Measurements from ENCODE around the gene EIF4A3.

The EIF4A3 gene

GRCh38 chr17:80147035-80147822 is at the start of gene EIF4A3:
TSS of gene EIF4A3 (minus strand) at chr17:80147128. CDS start at chr17:80146961, 167 bp downstream.
- peak; percentile 96 for DNase-seq

- no peak for DNase-seq
These were observed 49.7 kb upstream of the EIF4A3 start for GRCh38 chr17:80196652-80197051.

GRCh38 chr17:80195671-80196529 is 49.0 kb upstream of the EIF4A3 start:
- no peak for DNase-seq

- peak; percentile 48 for DNase-seq
These were observed 48.2 kb upstream of the EIF4A3 start for GRCh38 chr17:80195141-80195540.

GRCh38 chr17:80191865-80192661 is 45.1 kb upstream of the EIF4A3 start:
- DNase-seq = peak; percentile 43

GRCh38 chr17:80191192-80191591 is 44.3 kb upstream of the EIF4A3 start:
- no peak for DNase-seq

- no peak for DNase-seq
These were observed 43.8 kb upstream of the EIF4A3 start for GRCh38 chr17:80190716-80191115.

- no peak for DNase-seq
These were observed 42.7 kb upstream of the EIF4A3 start for GRCh38 chr17:80189611-80190010.

GRCh38 chr17:80187515-80187941 is 40.6 kb upstream of the EIF4A3 start:
- DNase-seq = no peak

GRCh38 chr17:80187090-80187489 is 40.2 kb upstream of the EIF4A3 start:
- no peak for DNase-seq

GRCh38 chr17:80185968-80186367 is 39.0 kb upstream of the EIF4A3 start:
- DNase-seq = no peak

- no peak for DNase-seq
These were observed 37.4 kb upstream of the EIF4A3 start for GRCh38 chr17:80184423-80184714.

GRCh38 chr17:80183581-80184422 is 36.9 kb upstream of the EIF4A3 start:
- DNase-seq = no peak

GRCh38 chr17:80182845-80183223 is 35.9 kb upstream of the EIF4A3 start:
- DNase-seq = no peak

- DNase-seq = no peak
These were observed 35.4 kb upstream of the EIF4A3 start for GRCh38 chr17:80182118-80182844.

- no peak for DNase-seq
These were observed 34.5 kb upstream of the EIF4A3 start for GRCh38 chr17:80181431-80181830.

GRCh38 chr17:80180192-80180591 is 33.3 kb upstream of the EIF4A3 start:
- DNase-seq = no peak

GRCh38 chr17:80177986-80178595 is 31.2 kb upstream of the EIF4A3 start:
- no peak for DNase-seq

GRCh38 chr17:80176757-80177156 is 29.8 kb upstream of the EIF4A3 start:
- DNase-seq = no peak

GRCh38 chr17:80173916-80174315 is 27.0 kb upstream of the EIF4A3 start:
- DNase-seq = no peak

GRCh38 chr17:80173126-80173525 is 26.2 kb upstream of the EIF4A3 start:
- DNase-seq = no peak
